ENCODE measurements around the gene TSG101.

DNA sequence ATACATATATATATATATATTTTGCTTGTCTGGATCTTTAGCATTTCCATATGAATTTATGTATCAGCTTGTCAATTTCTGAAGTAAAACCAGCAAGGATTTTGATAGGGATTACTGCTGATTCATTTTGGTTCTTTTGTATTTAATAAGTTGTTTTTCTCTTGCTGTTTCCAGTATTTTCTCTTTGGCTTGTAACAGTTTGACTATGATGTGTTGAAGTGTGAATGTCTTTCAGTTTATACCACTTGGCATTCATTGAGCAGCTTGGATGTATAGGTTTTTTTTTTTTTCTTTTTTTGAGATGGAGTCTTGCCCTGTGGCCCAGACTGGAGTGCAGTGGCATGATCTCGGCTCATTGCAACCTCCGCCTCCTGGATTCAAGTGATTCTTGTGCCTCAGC, 58.7 kb downstream of the TSG101 start:
- TF ChIP-seq EZH2 (IDR thresholded peaks at IDR 0.05) = no peak
- no peak for TF ChIP-seq POLR2AphosphoS5 (IDR thresholded peaks at IDR 0.05; ENCODE audit: borderline replicate concordance, low read depth, low read length)

Measured in SK-N-MC (cell line).